Muscle of leg (tissue), 11 donors: ENCODE data around the gene CPLX4. TPM values are rescaled to one million over a fixed set of nuclear protein-coding genes. Genes with fewer than 3 reads are reported as not detected.

ENCODE experiments used
- DNase-seq: peaks from one replicate; pipeline ENCODE4 v3.0.0; 2013
- H3K27ac ChIP-seq: one replicate; pipeline ENCODE4 v1.5.1; 2013; ENCODE audit warnings: mild to moderate bottlenecking, low read length, control low read depth
- H3K27me3 ChIP-seq: one replicate; pipeline ENCODE4 v1.6.1; 2013; ENCODE audit warnings: low read length; ENCODE audit not compliant: control insufficient read depth, insufficient read depth
- H3K36me3 ChIP-seq: one replicate; pipeline ENCODE4 v1.6.1; 2013; ENCODE audit warnings: low read length; ENCODE audit not compliant: control insufficient read depth, insufficient read depth
- H3K4me1 ChIP-seq: one replicate; pipeline ENCODE4 v1.6.1; 2013; ENCODE audit warnings: low read length; ENCODE audit not compliant: control insufficient read depth, insufficient read depth
- H3K4me3 ChIP-seq: one replicate; pipeline ENCODE4 v1.5.1; 2013; ENCODE audit warnings: low read length, control low read depth
- H3K9me3 ChIP-seq: replicated peaks from 2 replicates; pipeline ENCODE4 v1.6.1; 2013; ENCODE audit warnings: low read depth, low read length; ENCODE audit not compliant: control insufficient read depth
- WGBS: methylation state at CpG from one replicate; pipeline ENCODE4 v1.1.5; 2013; ENCODE audit warnings: missing lambda C conversion rate; ENCODE audit not compliant: insufficient coverage; 5-methylcytosine and 5-hydroxymethylcytosine counted together
- polyA plus RNA-seq, 8 donors: library from polyadenylated mRNA; unstranded; fragments of 120-200 nt; gene quantifications; one replicate each; pipeline versions ENCODE4 v1.2.1 to v1.2.3, GENCODE V29; 2013; ENCODE audit warnings: inconsistent platforms in 1 of 8, low replicate concordance in 1 of 8; ENCODE audit not compliant: insufficient read length in 8 of 8, insufficient read depth in 1 of 8
- total RNA-seq: library from RNA; stranded (reverse); fragments of 120-200 nt; gene quantifications from one replicate; pipeline ENCODE4 v1.2.4, GENCODE V29; 2013

CPLX4 gene
- total and polyA plus RNA-seq, 9 donors, result not detected

GRCh38 chr18:59308938-59309260 is 9.6 kb downstream of the CPLX4 start:
- Histone ChIP-seq H3K4me1 (peaks cover 7% of the 10 kb centered on the region), H3K27me3 (peaks cover 31% of the 10 kb centered on the region)
- 29% methylated on average over 1 of the region's 5 CpGs for WGBS

GRCh38 chr18:59308248-59308937 is 10.1 kb downstream of the CPLX4 start:
- Histone ChIP-seq H3K9me3 (no peaks in the 10 kb centered on the region), H3K4me3 (peak overlapping the region; percentile 18), H3K27me3 (peaks cover 35% of the 10 kb centered on the region), H3K36me3 (no peaks in the 10 kb centered on the region), H3K27ac (no peak overlapping the region), H3K4me1 (peaks cover 7% of the 10 kb centered on the region)
- peak; percentile 85 for DNase-seq
- 2% methylated on average over 36 of the region's 46 CpGs for WGBS

More at GRCh38 chr18:59308938-59309260, 9.6 kb downstream of the CPLX4 start:
- Histone ChIP-seq H3K9me3 (no peaks in the 10 kb centered on the region), H3K36me3 (no peaks in the 10 kb centered on the region), H3K4me3 (peak overlapping the region; percentile 18), H3K27ac (no peak overlapping the region)
- DNase-seq, result no peak

GRCh38 chr18:59306640-59307039 is 11.8 kb downstream of the CPLX4 start:
- H3K27me3 ChIP-seq, result peaks cover 33% of the 10 kb centered on the region
- WGBS, result 83% methylated on average over 4 of the region's 6 CpGs

GRCh38 chr18:59305295-59305694 is 13.2 kb downstream of the CPLX4 start:
- Histone ChIP-seq H3K27me3 (peaks cover 31% of the 10 kb centered on the region), H3K9me3 (no peaks in the 10 kb centered on the region), H3K27ac (no peak overlapping the region)

More at GRCh38 chr18:59306640-59307039, 11.8 kb downstream of the CPLX4 start:
- H3K9me3 ChIP-seq, result no peaks in the 10 kb centered on the region
- no peak for DNase-seq
- no peak overlapping the region for H3K27ac ChIP-seq
- H3K4me3 ChIP-seq, result no peak overlapping the region
- no peaks in the 10 kb centered on the region for H3K36me3 ChIP-seq
- peaks cover 7% of the 10 kb centered on the region for H3K4me1 ChIP-seq

GRCh38 chr18:59303656-59304195 is 14.7 kb downstream of the CPLX4 start:
- Histone ChIP-seq H3K9me3 (no peaks in the 10 kb centered on the region), H3K27ac (no peak overlapping the region), H3K36me3 (no peaks in the 10 kb centered on the region), H3K4me1 (peaks cover 5% of the 10 kb centered on the region), H3K27me3 (peaks cover 31% of the 10 kb centered on the region), H3K4me3 (no peak overlapping the region)
- no peak for DNase-seq
- 90% methylated on average over 2 of the region's 9 CpGs for WGBS

More at GRCh38 chr18:59305295-59305694, 13.2 kb downstream of the CPLX4 start:
- WGBS, result 62% methylated on average over 3 of the region's 4 CpGs
- H3K4me1 ChIP-seq, result peaks cover 7% of the 10 kb centered on the region
- no peaks in the 10 kb centered on the region for H3K36me3 ChIP-seq
- DNase-seq, result no peak
- H3K4me3 ChIP-seq, result no peak overlapping the region

- Histone ChIP-seq H3K9me3 (no peaks in the 10 kb centered on the region), H3K27ac (no peak overlapping the region), H3K36me3 (no peaks in the 10 kb centered on the region), H3K4me1 (peaks cover under 1% of the 10 kb centered on the region), H3K27me3 (peaks cover 28% of the 10 kb centered on the region), H3K4me3 (no peak overlapping the region)
- no peak for DNase-seq
- no CpG with 5 or more reads among the region's 2 CpGs for WGBS
Measured at GRCh38 chr18:59303006-59303405, 15.4 kb downstream of the CPLX4 start.

- WGBS, result 84% methylated on average over 3 of the region's 4 CpGs
- Histone ChIP-seq H3K36me3 (no peaks in the 10 kb centered on the region), H3K27me3 (peaks cover 25% of the 10 kb centered on the region), H3K9me3 (no peaks in the 10 kb centered on the region), H3K4me3 (no peak overlapping the region), H3K27ac (no peak overlapping the region), H3K4me1 (no peaks in the 10 kb centered on the region)
- DNase-seq, result no peak
Measured at GRCh38 chr18:59301929-59302328, 16.5 kb downstream of the CPLX4 start.

GRCh38 chr18:59300676-59301285 is 17.7 kb downstream of the CPLX4 start:
- no peaks in the 10 kb centered on the region for H3K9me3 ChIP-seq
- peaks cover 24% of the 10 kb centered on the region for H3K27me3 ChIP-seq
- 85% methylated on average over 2 of the region's 3 CpGs for WGBS
- DNase-seq, result no peak
- no peaks in the 10 kb centered on the region for H3K4me1 ChIP-seq
- no peak overlapping the region for H3K27ac ChIP-seq
- no peak overlapping the region for H3K4me3 ChIP-seq
- no peaks in the 10 kb centered on the region for H3K36me3 ChIP-seq

GRCh38 chr18:59298871-59299270 is 19.6 kb downstream of the CPLX4 start:
- Histone ChIP-seq H3K27ac (no peak overlapping the region), H3K4me1 (no peaks in the 10 kb centered on the region), H3K27me3 (peaks cover 18% of the 10 kb centered on the region), H3K36me3 (no peaks in the 10 kb centered on the region), H3K4me3 (no peak overlapping the region), H3K9me3 (no peaks in the 10 kb centered on the region)
- 57% methylated on average over 3 of the region's 8 CpGs for WGBS
- DNase-seq, result no peak

- no peak overlapping the region for H3K4me3 ChIP-seq
- H3K36me3 ChIP-seq, result no peaks in the 10 kb centered on the region
- H3K9me3 ChIP-seq, result no peaks in the 10 kb centered on the region
- DNase-seq, result no peak
- no peak overlapping the region for H3K27ac ChIP-seq
- H3K4me1 ChIP-seq, result no peaks in the 10 kb centered on the region
- peaks cover 12% of the 10 kb centered on the region for H3K27me3 ChIP-seq
Measured at GRCh38 chr18:59293317-59293716, 25.1 kb downstream of the CPLX4 start.
